ENCODE measurements around the gene MYL5.

DNA sequence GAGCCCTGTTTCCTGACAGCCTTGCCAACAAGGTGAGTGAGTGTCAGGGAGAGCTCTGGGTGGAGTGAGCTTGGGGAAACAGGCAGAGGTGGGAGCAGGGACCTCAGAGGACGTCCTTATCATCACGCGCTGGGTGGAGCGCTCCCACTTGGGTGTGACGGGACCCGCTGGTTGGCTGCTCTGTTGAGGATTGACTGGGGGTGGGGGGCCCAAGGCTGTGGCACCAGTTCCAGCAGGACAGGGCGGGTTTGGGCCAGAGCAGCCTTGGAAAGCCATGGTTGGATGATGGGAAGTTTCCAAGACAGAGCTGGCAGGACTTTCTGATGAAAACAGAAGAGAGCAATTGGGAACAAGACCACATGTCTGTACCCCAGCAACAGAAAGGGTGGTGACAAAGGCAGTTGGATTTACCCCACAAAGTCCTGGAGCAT lies 28.3 kb downstream of the MYL5 start:
- no peak for TF ChIP-seq CEBPB (IDR thresholded peaks at IDR 0.05; ENCODE audit: low read depth, low read length)
- TF ChIP-seq, protein P1, sequence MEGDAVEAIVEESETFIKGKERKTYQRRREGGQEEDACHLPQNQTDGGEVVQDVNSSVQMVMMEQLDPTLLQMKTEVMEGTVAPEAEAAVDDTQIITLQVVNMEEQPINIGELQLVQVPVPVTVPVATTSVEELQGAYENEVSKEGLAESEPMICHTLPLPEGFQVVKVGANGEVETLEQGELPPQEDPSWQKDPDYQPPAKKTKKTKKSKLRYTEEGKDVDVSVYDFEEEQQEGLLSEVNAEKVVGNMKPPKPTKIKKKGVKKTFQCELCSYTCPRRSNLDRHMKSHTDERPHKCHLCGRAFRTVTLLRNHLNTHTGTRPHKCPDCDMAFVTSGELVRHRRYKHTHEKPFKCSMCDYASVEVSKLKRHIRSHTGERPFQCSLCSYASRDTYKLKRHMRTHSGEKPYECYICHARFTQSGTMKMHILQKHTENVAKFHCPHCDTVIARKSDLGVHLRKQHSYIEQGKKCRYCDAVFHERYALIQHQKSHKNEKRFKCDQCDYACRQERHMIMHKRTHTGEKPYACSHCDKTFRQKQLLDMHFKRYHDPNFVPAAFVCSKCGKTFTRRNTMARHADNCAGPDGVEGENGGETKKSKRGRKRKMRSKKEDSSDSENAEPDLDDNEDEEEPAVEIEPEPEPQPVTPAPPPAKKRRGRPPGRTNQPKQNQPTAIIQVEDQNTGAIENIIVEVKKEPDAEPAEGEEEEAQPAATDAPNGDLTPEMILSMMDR (conservative IDR thresholded peaks at IDR 0.05; ENCODE audit: low read depth, low read length): no peak
- no peak for TF ChIP-seq RCOR1 (IDR thresholded peaks at IDR 0.05; ENCODE audit: insufficient replicate concordance, low read length)

All from IMR-90 (cell line).